Neuron (in vitro differentiated cells): Measurements from ENCODE around the gene FBRSL1.
"Not testable (repeated sequence)": the region's sequence is repeated elsewhere in the genome, so short reads cannot be mapped to it uniquely, and the experiment has no call there.

Source experiments
- H2AFZ ChIP-seq: one replicate; pipeline ENCODE4 v1.6.1; 2013; ENCODE audit warnings: low read depth, mild to moderate bottlenecking, inconsistent platforms, low read length, moderate library complexity
- H3K27me3 ChIP-seq: one replicate; pipeline ENCODE4 v1.6.1; 2013; ENCODE audit warnings: low read length; ENCODE audit not compliant: insufficient read depth
- H3K36me3 ChIP-seq: one replicate; pipeline ENCODE4 v1.6.1; 2013; ENCODE audit warnings: low read length; ENCODE audit not compliant: insufficient read depth
- H3K4me1 ChIP-seq: one replicate; pipeline ENCODE4 v1.6.1; 2013; ENCODE audit warnings: low read length; ENCODE audit not compliant: insufficient read depth
- H3K4me3 ChIP-seq: 2 replicates; pipeline ENCODE4 v1.5.1; 2013; ENCODE audit warnings: mild to moderate bottlenecking, low read length, moderate library complexity
- H3K9me3 ChIP-seq: one replicate; pipeline ENCODE4 v1.6.1; 2013; ENCODE audit warnings: low read length

Gene FBRSL1

GRCh38 chr12:132530447-132530846 lies 40.5 kb downstream of the FBRSL1 start:
- H3K9me3 ChIP-seq, result peaks cover 16% of the 10 kb centered on the region

GRCh38 chr12:132530851-132531250 lies 40.9 kb downstream of the FBRSL1 start:
- Histone ChIP-seq H2AFZ (no peak overlapping the region), H3K27me3 (no peaks in the 10 kb centered on the region), H3K36me3 (no peaks in the 10 kb centered on the region), H3K9me3 (peaks cover 16% of the 10 kb centered on the region), H3K4me3 (no peak overlapping the region), H3K4me1 (peaks cover 17% of the 10 kb centered on the region)

More at GRCh38 chr12:132530447-132530846, 40.5 kb downstream of the FBRSL1 start:
- Histone ChIP-seq H3K27me3 (no peaks in the 10 kb centered on the region), H3K4me1 (peaks cover 13% of the 10 kb centered on the region), H3K36me3 (no peaks in the 10 kb centered on the region), H2AFZ (no peak overlapping the region), H3K4me3 (no peak overlapping the region)

- H3K9me3 ChIP-seq, result peaks cover 16% of the 10 kb centered on the region
- H3K4me1 ChIP-seq, result peaks cover 18% of the 10 kb centered on the region
- not testable (repeated sequence) for H3K36me3 ChIP-seq, H3K4me3 ChIP-seq, H3K27me3 ChIP-seq, H2AFZ ChIP-seq
Observed at GRCh38 chr12:132532711-132533583, 43.0 kb downstream of the FBRSL1 start.

- no peak overlapping the region for H2AFZ ChIP-seq
Observed at GRCh38 chr12:132533584-132533958, 43.6 kb downstream of the FBRSL1 start.

GRCh38 chr12:132534076-132534475 lies 44.1 kb downstream of the FBRSL1 start:
- Histone ChIP-seq H3K36me3 (no peaks in the 10 kb centered on the region), H3K4me3 (no peak overlapping the region), H2AFZ (no peak overlapping the region), H3K27me3 (no peaks in the 10 kb centered on the region), H3K4me1 (peaks cover 18% of the 10 kb centered on the region), H3K9me3 (peaks cover 16% of the 10 kb centered on the region)

More at GRCh38 chr12:132533584-132533958, 43.6 kb downstream of the FBRSL1 start:
- H3K27me3 ChIP-seq, result no peaks in the 10 kb centered on the region
- H3K4me1 ChIP-seq, result peaks cover 18% of the 10 kb centered on the region
- peaks cover 16% of the 10 kb centered on the region for H3K9me3 ChIP-seq
- H3K4me3 ChIP-seq, result no peak overlapping the region
- H3K36me3 ChIP-seq, result no peaks in the 10 kb centered on the region

- no peaks in the 10 kb centered on the region for H3K27me3 ChIP-seq
- no peak overlapping the region for H2AFZ ChIP-seq
- no peak overlapping the region for H3K4me3 ChIP-seq
- peaks cover 18% of the 10 kb centered on the region for H3K4me1 ChIP-seq
- peaks cover 16% of the 10 kb centered on the region for H3K9me3 ChIP-seq
- no peaks in the 10 kb centered on the region for H3K36me3 ChIP-seq
Observed at GRCh38 chr12:132535019-132535418, 45.1 kb downstream of the FBRSL1 start.

GRCh38 chr12:132536102-132536876 lies 46.3 kb downstream of the FBRSL1 start:
- Histone ChIP-seq H3K4me1 (peaks cover 18% of the 10 kb centered on the region), H3K36me3 (no peaks in the 10 kb centered on the region), H3K9me3 (peaks cover 14% of the 10 kb centered on the region), H3K27me3 (no peaks in the 10 kb centered on the region), H2AFZ (no peak overlapping the region), H3K4me3 (no peak overlapping the region)

- Histone ChIP-seq H3K36me3 (no peaks in the 10 kb centered on the region), H2AFZ (no peak overlapping the region), H3K9me3 (peaks cover 8% of the 10 kb centered on the region), H3K27me3 (no peaks in the 10 kb centered on the region), H3K4me1 (peaks cover 20% of the 10 kb centered on the region), H3K4me3 (no peak overlapping the region)
Observed at GRCh38 chr12:132537049-132537448, 47.1 kb downstream of the FBRSL1 start.

GRCh38 chr12:132537836-132538662 lies 48.1 kb downstream of the FBRSL1 start:
- Histone ChIP-seq H3K4me1 (peaks cover 30% of the 10 kb centered on the region), H2AFZ (no peak overlapping the region), H3K36me3 (no peaks in the 10 kb centered on the region), H3K9me3 (peaks cover 4% of the 10 kb centered on the region), H3K4me3 (no peak overlapping the region), H3K27me3 (no peaks in the 10 kb centered on the region)

GRCh38 chr12:132538663-132538990 lies 48.7 kb downstream of the FBRSL1 start:
- H3K36me3 ChIP-seq, result no peaks in the 10 kb centered on the region
- H3K27me3 ChIP-seq, result no peaks in the 10 kb centered on the region
- H3K9me3 ChIP-seq, result peaks cover under 1% of the 10 kb centered on the region
- H3K4me3 ChIP-seq, result no peak overlapping the region
- H2AFZ ChIP-seq, result no peak overlapping the region
- peaks cover 36% of the 10 kb centered on the region for H3K4me1 ChIP-seq

GRCh38 chr12:132539016-132539773 lies 49.2 kb downstream of the FBRSL1 start:
- H2AFZ ChIP-seq, result no peak overlapping the region
- no peaks in the 10 kb centered on the region for H3K27me3 ChIP-seq
- no peak overlapping the region for H3K4me3 ChIP-seq
- peaks cover 36% of the 10 kb centered on the region for H3K4me1 ChIP-seq
- no peaks in the 10 kb centered on the region for H3K9me3 ChIP-seq
- no peaks in the 10 kb centered on the region for H3K36me3 ChIP-seq

GRCh38 chr12:132540436-132540835 lies 50.5 kb downstream of the FBRSL1 start:
- no peaks in the 10 kb centered on the region for H3K27me3 ChIP-seq

More at GRCh38 chr12:132540436-132540835, 50.5 kb downstream of the FBRSL1 start:
- Histone ChIP-seq H3K4me3 (no peak overlapping the region), H2AFZ (no peak overlapping the region), H3K4me1 (peaks cover 24% of the 10 kb centered on the region), H3K9me3 (no peaks in the 10 kb centered on the region), H3K36me3 (no peaks in the 10 kb centered on the region)
